ENCODE results near the gene ANO9.

DNA sequence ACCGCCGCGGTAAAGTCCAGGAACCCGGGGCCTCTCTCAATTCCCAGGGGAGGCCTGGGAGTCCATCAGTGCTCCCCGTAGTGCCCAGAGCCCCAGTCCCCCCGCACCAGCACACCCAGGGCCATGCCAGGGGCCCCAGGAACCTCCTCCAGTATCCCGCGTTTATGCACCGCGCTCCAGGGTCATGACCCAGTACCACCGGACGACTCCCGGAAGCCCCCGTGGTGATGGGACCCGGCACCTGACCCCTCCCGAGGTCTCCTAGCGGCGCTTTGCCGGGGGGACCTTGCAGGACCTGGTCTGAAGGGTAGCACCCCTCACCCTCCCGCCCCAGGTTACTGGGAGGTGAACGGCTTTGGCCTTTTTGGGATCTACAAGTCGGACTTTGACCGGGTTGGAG, 61.3 kb downstream of the ANO9 start:
- TF ChIP-seq EZH2 (IDR thresholded peaks at IDR 0.05) (no peak), POLR2AphosphoS5 (IDR thresholded peaks at IDR 0.05; ENCODE audit: borderline replicate concordance, low read depth, low read length) (no peak)

Measured in SK-N-MC (cell line).